IPS-18a (cell line): ENCODE data around the gene IFTAP.

Experiments
- H3K27ac ChIP-seq: one replicate; pipeline ENCODE4 v1.5.1; 2013; ENCODE audit warnings: low read length
- H3K27me3 ChIP-seq: one replicate; pipeline ENCODE4 v1.6.1; 2013; ENCODE audit warnings: mild to moderate bottlenecking, low read length; ENCODE audit not compliant: control insufficient read depth, insufficient read depth
- H3K36me3 ChIP-seq: one replicate; pipeline ENCODE4 v1.6.1; 2013; ENCODE audit warnings: low read depth, low read length; ENCODE audit not compliant: control insufficient read depth
- H3K4me1 ChIP-seq: one replicate; pipeline ENCODE4 v1.6.1; 2013; ENCODE audit warnings: low read depth, low read length; ENCODE audit not compliant: control insufficient read depth
- H3K4me3 ChIP-seq: one replicate; pipeline ENCODE4 v1.5.1; 2013; ENCODE audit warnings: low read length
- H3K9ac ChIP-seq: one replicate; pipeline ENCODE4 v1.6.1; 2013; ENCODE audit warnings: mild to moderate bottlenecking, low read length, moderate library complexity
- H3K9me3 ChIP-seq: one replicate; pipeline ENCODE4 v1.6.1; 2013; ENCODE audit warnings: low read depth, low read length; ENCODE audit not compliant: control insufficient read depth

IFTAP gene

GRCh38 chr11:36600180-36600579, 5.9 kb downstream of the IFTAP start:
- H3K36me3 ChIP-seq, result no peaks in the 10 kb centered on the region
- no peak overlapping the region for H3K4me3 ChIP-seq
- no peak overlapping the region for H3K9ac ChIP-seq
- H3K27me3 ChIP-seq, result no peaks in the 10 kb centered on the region
- no peak overlapping the region for H3K27ac ChIP-seq
- H3K9me3 ChIP-seq, result no peaks in the 10 kb centered on the region
- H3K4me1 ChIP-seq, result peaks cover 1% of the 10 kb centered on the region

GRCh38 chr11:36601155-36601554, 6.9 kb downstream of the IFTAP start:
- H3K27ac ChIP-seq, result no peak overlapping the region
- H3K9ac ChIP-seq, result no peak overlapping the region
- no peaks in the 10 kb centered on the region for H3K9me3 ChIP-seq
- no peak overlapping the region for H3K4me3 ChIP-seq
- H3K27me3 ChIP-seq, result no peaks in the 10 kb centered on the region
- H3K4me1 ChIP-seq, result no peaks in the 10 kb centered on the region
- H3K36me3 ChIP-seq, result no peaks in the 10 kb centered on the region

GRCh38 chr11:36602135-36602534, 7.8 kb downstream of the IFTAP start:
- H3K9me3 ChIP-seq, result no peaks in the 10 kb centered on the region
- no peak overlapping the region for H3K9ac ChIP-seq
- H3K36me3 ChIP-seq, result no peaks in the 10 kb centered on the region
- no peak overlapping the region for H3K4me3 ChIP-seq
- H3K27me3 ChIP-seq, result no peaks in the 10 kb centered on the region
- H3K27ac ChIP-seq, result no peak overlapping the region
- H3K4me1 ChIP-seq, result no peaks in the 10 kb centered on the region

GRCh38 chr11:36605221-36606216, 11.2 kb downstream of the IFTAP start:
- Histone ChIP-seq H3K9me3 (no peaks in the 10 kb centered on the region), H3K4me1 (no peaks in the 10 kb centered on the region), H3K9ac (no peak overlapping the region), H3K27me3 (no peaks in the 10 kb centered on the region), H3K27ac (no peak overlapping the region), H3K4me3 (no peak overlapping the region), H3K36me3 (no peaks in the 10 kb centered on the region)

GRCh38 chr11:36608491-36609199, 14.3 kb downstream of the IFTAP start:
- H3K27me3 ChIP-seq, result no peaks in the 10 kb centered on the region
- no peak overlapping the region for H3K27ac ChIP-seq
- H3K4me1 ChIP-seq, result no peaks in the 10 kb centered on the region
- no peak overlapping the region for H3K9ac ChIP-seq
- H3K4me3 ChIP-seq, result no peak overlapping the region
- no peaks in the 10 kb centered on the region for H3K9me3 ChIP-seq
- H3K36me3 ChIP-seq, result no peaks in the 10 kb centered on the region

GRCh38 chr11:36609383-36609782, 15.1 kb downstream of the IFTAP start:
- H3K9me3 ChIP-seq, result no peaks in the 10 kb centered on the region
- no peaks in the 10 kb centered on the region for H3K36me3 ChIP-seq
- H3K4me3 ChIP-seq, result no peak overlapping the region
- no peak overlapping the region for H3K27ac ChIP-seq
- H3K27me3 ChIP-seq, result no peaks in the 10 kb centered on the region
- no peaks in the 10 kb centered on the region for H3K4me1 ChIP-seq
- no peak overlapping the region for H3K9ac ChIP-seq

GRCh38 chr11:36615826-36616225, 21.5 kb downstream of the IFTAP start:
- Histone ChIP-seq H3K36me3 (no peaks in the 10 kb centered on the region), H3K27ac (no peak overlapping the region), H3K4me1 (no peaks in the 10 kb centered on the region), H3K9me3 (no peaks in the 10 kb centered on the region), H3K27me3 (no peaks in the 10 kb centered on the region), H3K4me3 (no peak overlapping the region), H3K9ac (no peak overlapping the region)

GRCh38 chr11:36617543-36618362, 23.5 kb downstream of the IFTAP start:
- no peak overlapping the region for H3K9ac ChIP-seq
- no peaks in the 10 kb centered on the region for H3K27me3 ChIP-seq
- no peaks in the 10 kb centered on the region for H3K4me1 ChIP-seq
- no peak overlapping the region for H3K4me3 ChIP-seq
- no peak overlapping the region for H3K27ac ChIP-seq
- no peaks in the 10 kb centered on the region for H3K9me3 ChIP-seq
- no peaks in the 10 kb centered on the region for H3K36me3 ChIP-seq

GRCh38 chr11:36618363-36619047, 24.2 kb downstream of the IFTAP start:
- Histone ChIP-seq H3K9me3 (no peaks in the 10 kb centered on the region), H3K27me3 (no peaks in the 10 kb centered on the region), H3K27ac (no peak overlapping the region), H3K4me3 (no peak overlapping the region), H3K36me3 (no peaks in the 10 kb centered on the region), H3K4me1 (no peaks in the 10 kb centered on the region), H3K9ac (no peak overlapping the region)

GRCh38 chr11:36619502-36619901, 25.2 kb downstream of the IFTAP start:
- H3K9ac ChIP-seq, result no peak overlapping the region
- no peaks in the 10 kb centered on the region for H3K27me3 ChIP-seq
- H3K9me3 ChIP-seq, result no peaks in the 10 kb centered on the region
- no peaks in the 10 kb centered on the region for H3K36me3 ChIP-seq
- H3K4me3 ChIP-seq, result no peak overlapping the region
- H3K27ac ChIP-seq, result no peak overlapping the region
- no peaks in the 10 kb centered on the region for H3K4me1 ChIP-seq

GRCh38 chr11:36620246-36620645, 25.9 kb downstream of the IFTAP start:
- Histone ChIP-seq H3K9ac (no peak overlapping the region), H3K9me3 (no peaks in the 10 kb centered on the region), H3K4me1 (no peaks in the 10 kb centered on the region), H3K4me3 (no peak overlapping the region), H3K27ac (no peak overlapping the region), H3K27me3 (no peaks in the 10 kb centered on the region), H3K36me3 (no peaks in the 10 kb centered on the region)
